ENCODE measurements around the gene LY86. TPM values are rescaled to one million over a fixed set of nuclear protein-coding genes. Genes with fewer than 3 reads are reported as not detected.

The LY86 gene
- total RNA-seq, 1 donor from 2014 or later = not detected

DNA sequence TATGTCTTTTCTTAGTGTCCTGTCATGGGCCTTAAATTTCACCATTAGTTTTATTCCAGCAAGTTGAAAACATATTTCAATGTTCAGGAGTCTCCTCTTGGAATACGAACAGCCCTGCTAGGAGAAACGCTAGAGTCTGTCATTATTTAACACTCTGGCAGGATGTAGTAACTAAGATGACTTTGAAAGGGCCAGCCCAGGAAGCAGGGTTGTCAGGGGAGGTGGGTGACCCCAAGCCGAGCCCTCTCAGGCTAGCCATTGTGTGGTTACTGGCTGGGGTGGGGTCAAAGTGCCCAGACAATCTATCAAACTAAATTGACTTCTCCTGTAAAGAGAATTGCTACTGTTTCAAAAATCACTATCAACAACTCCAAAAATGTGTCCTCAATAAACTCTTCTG, 67.8 kb downstream of the LY86 start:
- Mint-ChIP-seq H3K27me3 (ENCODE audit: low read depth) (no peaks in the 10 kb centered on the region), H3K9me3 (peaks cover 8% of the 10 kb centered on the region), H3K4me1 (peaks cover 38% of the 10 kb centered on the region), H3K4me3 (peak overlapping the region; percentile 27), H3K27ac (ENCODE audit: unreplicated experiment) (peak overlapping the region; percentile 72), H3K36me3 (ENCODE audit: low read depth) (no peaks in the 10 kb centered on the region)
- TF ChIP-seq, protein P1, sequence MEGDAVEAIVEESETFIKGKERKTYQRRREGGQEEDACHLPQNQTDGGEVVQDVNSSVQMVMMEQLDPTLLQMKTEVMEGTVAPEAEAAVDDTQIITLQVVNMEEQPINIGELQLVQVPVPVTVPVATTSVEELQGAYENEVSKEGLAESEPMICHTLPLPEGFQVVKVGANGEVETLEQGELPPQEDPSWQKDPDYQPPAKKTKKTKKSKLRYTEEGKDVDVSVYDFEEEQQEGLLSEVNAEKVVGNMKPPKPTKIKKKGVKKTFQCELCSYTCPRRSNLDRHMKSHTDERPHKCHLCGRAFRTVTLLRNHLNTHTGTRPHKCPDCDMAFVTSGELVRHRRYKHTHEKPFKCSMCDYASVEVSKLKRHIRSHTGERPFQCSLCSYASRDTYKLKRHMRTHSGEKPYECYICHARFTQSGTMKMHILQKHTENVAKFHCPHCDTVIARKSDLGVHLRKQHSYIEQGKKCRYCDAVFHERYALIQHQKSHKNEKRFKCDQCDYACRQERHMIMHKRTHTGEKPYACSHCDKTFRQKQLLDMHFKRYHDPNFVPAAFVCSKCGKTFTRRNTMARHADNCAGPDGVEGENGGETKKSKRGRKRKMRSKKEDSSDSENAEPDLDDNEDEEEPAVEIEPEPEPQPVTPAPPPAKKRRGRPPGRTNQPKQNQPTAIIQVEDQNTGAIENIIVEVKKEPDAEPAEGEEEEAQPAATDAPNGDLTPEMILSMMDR (conservative IDR thresholded peaks at IDR 0.05) = no peak
- DNase-seq (ENCODE audit: low read depth, low spot score) = no peak

DNA sequence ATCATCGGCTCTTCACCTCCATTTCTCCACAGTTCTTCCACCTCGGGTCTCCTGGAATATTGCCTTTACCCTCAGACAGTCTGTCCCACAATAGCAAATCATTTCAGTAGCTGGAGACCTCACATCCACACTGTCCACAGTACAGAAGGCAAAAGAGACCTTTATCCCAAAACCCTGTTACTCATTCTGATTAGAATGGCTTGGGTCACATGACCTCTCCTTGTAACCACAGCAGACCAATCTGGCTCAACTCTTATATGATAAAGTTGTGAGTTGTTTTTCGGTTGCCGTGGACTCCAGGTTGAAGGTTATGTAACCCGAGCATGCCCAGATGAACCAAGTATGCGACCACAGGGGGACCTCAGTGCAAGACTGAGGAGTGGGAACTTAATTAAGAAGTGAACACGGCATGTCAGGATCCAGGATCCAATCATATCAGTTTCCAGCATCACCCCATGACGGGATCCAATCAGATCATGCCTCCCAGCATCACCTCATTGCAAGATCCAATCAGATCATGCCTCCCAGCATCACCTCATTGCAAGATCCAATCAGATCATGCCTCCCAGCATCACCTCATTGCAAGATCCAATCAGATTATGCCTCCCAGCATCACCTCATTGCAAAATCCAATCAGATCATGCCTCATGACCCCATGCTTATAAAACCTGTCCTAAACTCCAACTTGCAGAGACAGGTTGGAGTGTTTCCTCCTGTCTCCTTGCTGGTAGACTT, 68.7 kb downstream of the LY86 start:
- Mint-ChIP-seq H3K4me3 (no peak overlapping the region), H3K27me3 (ENCODE audit: low read depth) (no peaks in the 10 kb centered on the region), H3K27ac (ENCODE audit: unreplicated experiment) (peak overlapping the region; percentile 91), H3K36me3 (ENCODE audit: low read depth) (no peaks in the 10 kb centered on the region), H3K9me3 (peaks cover 8% of the 10 kb centered on the region), H3K4me1 (peaks cover 40% of the 10 kb centered on the region)
- no peak for DNase-seq (ENCODE audit: low read depth, low spot score)
- TF ChIP-seq, protein P1 (conservative IDR thresholded peaks at IDR 0.05) = no peak

DNA sequence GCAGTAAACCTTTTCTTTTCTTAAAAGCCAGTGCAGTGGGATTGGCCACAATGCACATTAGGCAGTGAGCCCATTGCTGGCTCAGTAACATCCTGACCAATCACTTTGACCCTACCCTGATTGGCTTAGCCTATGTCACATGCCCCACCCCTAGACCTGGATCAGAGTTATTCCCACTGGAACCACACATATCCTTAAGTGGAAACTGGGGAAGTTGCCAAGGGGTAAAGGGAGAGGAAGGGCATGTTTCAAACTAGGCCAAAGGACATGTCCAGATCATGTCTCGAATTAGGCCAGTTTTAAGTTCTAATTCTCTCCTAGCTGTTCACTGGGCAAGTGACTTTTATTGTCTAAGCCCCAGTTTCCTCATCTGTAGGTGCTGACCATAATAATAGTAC, 69.3 kb downstream of the LY86 start:
- Mint-ChIP-seq H3K4me1 (peaks cover 40% of the 10 kb centered on the region), H3K27ac (ENCODE audit: unreplicated experiment) (peak overlapping the region; percentile 91), H3K9me3 (peaks cover 8% of the 10 kb centered on the region), H3K36me3 (ENCODE audit: low read depth) (no peaks in the 10 kb centered on the region), H3K27me3 (ENCODE audit: low read depth) (no peaks in the 10 kb centered on the region), H3K4me3 (no peak overlapping the region)
- no peak for DNase-seq (ENCODE audit: low read depth, low spot score)
- TF ChIP-seq, protein P1 (conservative IDR thresholded peaks at IDR 0.05) = no peak

DNA sequence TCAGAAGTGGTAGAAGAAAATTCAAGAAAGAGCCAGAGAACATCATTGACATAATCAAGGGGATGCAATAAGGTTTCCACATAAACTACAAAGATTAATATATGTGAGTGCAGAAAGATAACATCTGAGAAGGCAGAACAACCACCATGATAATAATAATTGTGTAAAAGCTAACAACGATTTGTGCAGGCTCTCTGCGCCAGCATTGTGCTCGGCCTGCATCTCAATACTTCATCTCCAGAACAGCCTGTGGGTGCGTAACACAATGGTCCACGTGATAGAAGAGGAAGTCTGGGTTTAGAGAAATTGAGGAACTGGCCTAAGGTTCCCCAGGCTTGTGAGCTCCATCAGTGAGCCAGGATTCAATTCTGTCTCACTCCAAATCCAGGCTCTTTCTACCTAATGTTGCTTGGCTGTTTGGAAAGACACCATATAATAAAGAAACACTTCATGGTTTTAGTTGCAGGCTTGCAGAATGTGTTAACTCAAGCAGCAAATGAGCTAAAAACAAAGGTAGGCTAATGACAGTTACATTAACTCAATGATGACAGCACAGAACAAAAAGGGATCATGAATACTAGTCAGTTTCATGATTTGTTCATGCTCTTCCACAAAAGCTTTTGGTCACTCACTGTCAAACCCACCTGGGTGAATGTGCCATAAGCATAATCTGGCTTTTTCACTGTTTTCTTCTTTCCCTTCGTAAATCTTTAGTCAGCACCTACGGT, 71.2 kb downstream of the LY86 start:
- Mint-ChIP-seq H3K4me1 (peaks cover 36% of the 10 kb centered on the region), H3K27me3 (ENCODE audit: low read depth) (no peaks in the 10 kb centered on the region), H3K9me3 (peaks cover 8% of the 10 kb centered on the region), H3K36me3 (ENCODE audit: low read depth) (no peaks in the 10 kb centered on the region), H3K27ac (ENCODE audit: unreplicated experiment) (no peak overlapping the region), H3K4me3 (no peak overlapping the region)
- TF ChIP-seq, protein P1 (conservative IDR thresholded peaks at IDR 0.05) = no peak
- no peak for DNase-seq (ENCODE audit: low read depth, low spot score)

DNA sequence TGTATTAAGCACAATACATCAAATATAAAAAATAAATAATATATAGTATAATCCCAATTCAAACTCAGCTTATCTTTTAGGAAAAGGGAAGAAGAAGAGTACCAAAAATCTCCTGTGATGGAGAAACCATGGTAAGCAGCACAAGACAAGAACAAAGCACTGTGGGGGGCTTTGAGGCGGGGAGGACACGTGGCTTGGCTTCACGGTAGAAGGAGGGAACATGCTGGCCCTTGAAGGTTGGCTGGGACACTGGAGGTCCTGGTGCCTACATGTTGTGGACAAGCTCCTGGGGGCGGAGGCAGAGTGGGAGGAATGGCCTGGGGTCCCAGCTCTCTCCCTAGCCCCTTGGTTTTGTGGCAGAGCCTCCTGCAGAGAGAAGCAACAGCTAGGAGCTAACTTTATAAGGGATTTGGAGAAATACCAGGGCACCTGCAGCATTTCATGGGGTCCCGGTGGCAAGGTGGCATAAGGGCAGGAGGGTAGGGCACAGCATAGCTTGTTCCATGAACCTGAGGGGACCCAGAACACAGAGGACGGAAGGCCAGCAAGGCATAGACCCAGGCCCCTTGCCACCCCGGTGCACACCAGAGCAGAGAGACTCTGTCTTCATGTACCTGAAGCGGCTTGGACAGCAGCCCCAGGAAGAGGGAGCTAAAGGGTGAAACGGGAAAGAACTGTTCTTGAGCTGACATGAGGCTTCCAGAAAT, 72.0 kb downstream of the LY86 start:
- Mint-ChIP-seq H3K36me3 (ENCODE audit: low read depth) (no peaks in the 10 kb centered on the region), H3K27me3 (ENCODE audit: low read depth) (no peaks in the 10 kb centered on the region), H3K27ac (ENCODE audit: unreplicated experiment) (no peak overlapping the region), H3K4me3 (no peak overlapping the region), H3K9me3 (peaks cover 8% of the 10 kb centered on the region), H3K4me1 (peaks cover 31% of the 10 kb centered on the region)
- no peak for DNase-seq (ENCODE audit: low read depth, low spot score)
- TF ChIP-seq, protein P1 (conservative IDR thresholded peaks at IDR 0.05) = no peak
